SK-N-SH treated with all-trans-retinoic acid at 6 μM for 48 hours (cell line): ENCODE data around the gene GSG1.
"Not testable (repeated sequence)": the region's sequence is repeated elsewhere in the genome, so short reads cannot be mapped to it uniquely, and the experiment has no call there.

ENCODE experiments used
- BACH2 ChIP-seq: fragments of 250-450 bp; sonication (Bioruptor Pico); IDR thresholded peaks from 2 replicates; pipeline ENCODE4 v1.9.0; 2021; ENCODE audit warnings: mild to moderate bottlenecking, borderline replicate concordance
- ISL1 ChIP-seq: fragments of 250-450 bp; sonication (Bioruptor Pico); IDR thresholded peaks from 2 replicates; pipeline ENCODE4 v2.1.2; 2022; ENCODE audit warnings: mild to moderate bottlenecking, moderate library complexity
- RARB ChIP-seq: fragments of 250-450 bp; sonication (Bioruptor Pico); IDR thresholded peaks from 2 replicates; pipeline ENCODE4 v1.8.0; 2021; ENCODE audit warnings: mild to moderate bottlenecking, moderate library complexity
- SNAI2 ChIP-seq: fragments of 250-450 bp; sonication (Bioruptor Pico); IDR thresholded peaks from 2 replicates; pipeline ENCODE4 v1.5.0; 2020; ENCODE audit warnings: mild to moderate bottlenecking, moderate library complexity
- TSHZ2 ChIP-seq: fragments of 250-450 bp; sonication (Bioruptor Pico); IDR thresholded peaks from 2 replicates; pipeline ENCODE4 v1.5.0; 2020; ENCODE audit warnings: mild to moderate bottlenecking, moderate library complexity
- ZFP30 ChIP-seq: fragments of 450-650 bp; formaldehyde crosslinking; IDR thresholded peaks from 2 replicates; pipeline ENCODE4 v1.5.0; 2022; ENCODE audit warnings: mild to moderate bottlenecking, moderate library complexity

GRCh38 chr12:13083638-13084037 is 19.8 kb downstream of the GSG1 start:
- not testable (repeated sequence) for TF ChIP-seq BACH2, ZFP30, TSHZ2, ISL1, SNAI2, RARB (CRISPR knock-in tag)
